H1 (cell line): ENCODE results near the gene CMIP.

ENCODE experiments used
- CTCF ChIP-seq, 3 experiments: IDR thresholded peaks; 1 replicate in 2 of 3; 2 replicates in 1 of 3; pipeline versions ENCODE4 v1.5.1 to v1.6.1; 2011; ENCODE audit warnings: low read length in 3 of 3, mild to moderate bottlenecking in 3 of 3, inconsistent platforms in 2 of 3, low read depth in 1 of 3, moderate library complexity in 1 of 3; ENCODE audit not compliant: insufficient read depth in 1 of 3; ENCODE audit errors: control extremely low read depth in 1 of 3
- HDAC6 ChIP-seq: IDR thresholded peaks from one replicate; pipeline ENCODE4 v1.7.1; 2012; ENCODE audit warnings: low read depth, mild to moderate bottlenecking, inconsistent platforms, low read length, moderate library complexity
- POLR2A ChIP-seq, 2 experiments: IDR thresholded peaks; 1 replicate in 1 of 2; 2 replicates in 1 of 2; pipeline ENCODE4 v1.6.1; 2011; ENCODE audit warnings: low read depth in 2 of 2, low read length in 2 of 2, mild to moderate bottlenecking in 2 of 2; ENCODE audit errors: control extremely low read depth in 1 of 2
- POLR2AphosphoS5 ChIP-seq: IDR thresholded peaks from 2 replicates; pipeline ENCODE4 v1.6.1; 2011; ENCODE audit warnings: low read depth, low read length
- RFX5 ChIP-seq: IDR thresholded peaks from 2 replicates; pipeline ENCODE4 v1.6.1; 2011; ENCODE audit warnings: low read depth, low read length, improper control_type of control experiment, borderline replicate concordance
- RXRA ChIP-seq: IDR thresholded peaks from 2 replicates; pipeline ENCODE4 v1.6.1; 2011; ENCODE audit warnings: low read depth, mild to moderate bottlenecking, low read length, moderate library complexity; ENCODE audit not compliant: insufficient read depth
- TCF12 ChIP-seq: IDR thresholded peaks from 2 replicates; pipeline ENCODE4 v1.6.1; 2011; ENCODE audit warnings: low read depth, mild to moderate bottlenecking, low read length
- YY1 ChIP-seq: IDR thresholded peaks from 2 replicates; pipeline ENCODE4 v1.6.1; 2011; ENCODE audit warnings: low read depth, mild to moderate bottlenecking, low read length
- TF ChIP-seq, protein P1 (sequence below): IDR thresholded peaks from 2 replicates; pipeline ENCODE4 v1.6.1; 2011; ENCODE audit warnings: low read depth, mild to moderate bottlenecking, low read length; ENCODE audit not compliant: insufficient read depth
- TF ChIP-seq, protein P2 (sequence below): IDR thresholded peaks from 2 replicates; pipeline ENCODE4 v1.6.1; 2012; ENCODE audit warnings: inconsistent platforms

DNA sequence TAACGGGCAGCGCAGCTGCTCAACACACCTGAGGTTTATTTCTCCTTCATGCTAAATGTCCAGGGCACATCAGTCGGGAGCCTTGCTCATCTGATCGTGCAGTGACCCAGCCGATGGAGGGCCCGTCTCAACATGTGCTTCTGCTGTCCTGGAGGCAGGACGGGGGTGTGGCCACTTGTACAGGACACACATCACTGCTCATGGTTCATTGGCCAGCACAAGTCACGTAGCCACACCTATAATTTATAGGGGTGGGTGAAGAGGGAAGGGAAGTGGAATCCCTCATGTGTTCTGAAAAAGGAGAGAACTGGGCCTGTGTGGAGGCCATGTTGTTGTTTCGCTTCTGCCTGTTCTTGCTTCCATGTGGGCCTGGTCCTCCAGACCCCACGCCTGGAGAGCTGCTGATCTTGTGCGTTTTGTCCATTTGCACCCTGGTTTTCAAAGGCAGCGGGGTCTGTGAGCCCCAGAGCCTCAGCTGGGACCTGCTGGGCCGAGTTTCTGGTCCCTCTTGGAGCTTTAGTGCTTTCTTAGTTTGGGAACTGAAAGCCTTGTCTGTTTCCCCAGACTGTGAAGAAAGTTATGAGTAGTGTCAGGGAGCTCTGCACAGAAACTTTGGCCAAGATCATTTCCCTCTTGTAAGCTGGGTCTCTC lies 60.5 kb downstream of the CMIP start:
- no peak for TF ChIP-seq RXRA
- no peak for TF ChIP-seq POLR2A (IDR thresholded peaks at IDR 0.05; ENCODE audit: control extremely low read depth in 1 of 2, low read depth in 2 of 2, low read length in 2 of 2)
- TF ChIP-seq, protein P1, sequence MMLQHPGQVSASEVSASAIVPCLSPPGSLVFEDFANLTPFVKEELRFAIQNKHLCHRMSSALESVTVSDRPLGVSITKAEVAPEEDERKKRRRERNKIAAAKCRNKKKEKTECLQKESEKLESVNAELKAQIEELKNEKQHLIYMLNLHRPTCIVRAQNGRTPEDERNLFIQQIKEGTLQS = no peak
- TF ChIP-seq CTCF (IDR thresholded peaks at IDR 0.05; ENCODE audit: control extremely low read depth in 1 of 3, insufficient read depth in 1 of 3, low read depth in 1 of 3, low read length in 3 of 3) = no peak
- TF ChIP-seq HDAC6 = no peak
- no peak for TF ChIP-seq TCF12
- TF ChIP-seq, protein P2, sequence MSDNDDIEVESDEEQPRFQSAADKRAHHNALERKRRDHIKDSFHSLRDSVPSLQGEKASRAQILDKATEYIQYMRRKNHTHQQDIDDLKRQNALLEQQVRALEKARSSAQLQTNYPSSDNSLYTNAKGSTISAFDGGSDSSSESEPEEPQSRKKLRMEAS = 0 out of 2 replicates have a peak, but pooled peaks have one; percentile 17
- no peak for TF ChIP-seq POLR2AphosphoS5
- TF ChIP-seq RFX5 = no peak
- no peak for TF ChIP-seq YY1
